Raji (cell line): ENCODE measurements around the gene ATF6B.

ENCODE experiments used
- POLR2A ChIP-seq: IDR thresholded peaks from 2 replicates; pipeline ENCODE4 v1.6.1; 2011; ENCODE audit warnings: low read depth, low read length, control low read depth; ENCODE audit not compliant: insufficient read depth

The ATF6B gene

DNA sequence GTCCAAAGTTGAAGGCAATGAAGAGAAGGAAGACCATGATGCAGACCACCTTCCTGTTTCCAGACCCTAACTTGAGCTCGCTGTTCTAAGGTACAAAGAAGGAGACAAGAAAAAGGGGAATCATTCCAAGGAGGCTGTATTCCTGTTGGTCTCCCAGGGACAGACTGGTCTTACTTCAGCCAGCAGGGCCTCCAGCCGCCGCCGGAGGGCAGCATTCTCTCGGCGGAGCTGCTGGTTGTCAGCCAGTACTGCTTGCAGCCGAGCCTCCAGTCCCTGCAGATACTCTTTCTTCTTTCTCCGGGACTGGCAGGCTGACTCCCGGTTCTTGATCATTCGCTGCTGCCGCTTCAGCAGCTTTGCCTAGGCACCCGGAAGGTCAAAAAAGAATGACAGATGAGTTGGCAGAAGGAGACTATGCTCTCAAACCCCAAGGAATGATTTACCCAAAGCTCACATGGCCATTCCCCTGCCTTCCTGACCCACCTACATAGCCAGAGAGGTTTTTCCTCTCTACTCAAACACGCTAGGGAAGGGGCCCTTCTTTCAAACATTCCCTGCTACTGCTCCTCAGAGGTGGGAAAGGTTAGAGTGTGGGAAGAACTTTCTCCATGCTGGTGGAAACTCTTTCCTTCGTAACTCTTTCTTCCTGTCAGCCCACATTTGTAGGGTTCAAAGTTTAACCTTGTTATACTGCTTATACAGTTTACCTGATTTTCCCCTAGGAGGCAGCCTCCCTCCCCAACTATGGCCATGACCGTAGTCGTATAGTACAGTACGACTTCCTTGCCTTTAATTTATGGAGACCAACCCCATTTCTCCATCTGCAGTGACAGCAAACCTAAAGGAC, 9.0 kb downstream of the ATF6B start:
- no peak for TF ChIP-seq POLR2A

- TF ChIP-seq POLR2A, result no peak
Measured at GRCh38 chr6:32117461-32117860, 10.6 kb downstream of the ATF6B start.

DNA sequence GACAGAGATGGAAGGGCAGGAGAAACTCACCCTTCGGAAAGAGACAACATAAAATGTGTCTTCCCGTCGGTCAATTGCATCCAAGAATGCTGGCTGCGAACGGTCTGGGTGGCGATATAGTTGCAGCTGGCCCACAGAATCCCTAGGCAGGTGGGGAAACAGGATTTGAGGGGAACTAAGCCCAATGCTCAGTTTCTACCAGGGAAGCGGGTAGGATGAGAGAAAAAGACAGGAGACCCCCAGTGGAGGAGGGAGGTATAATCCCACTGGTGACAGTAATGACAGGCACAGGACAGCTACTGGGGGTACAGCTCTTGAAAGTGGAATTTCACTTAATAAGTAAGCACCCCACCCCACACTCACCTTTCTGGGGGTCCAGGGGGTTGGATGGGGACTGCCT, 11.4 kb downstream of the ATF6B start:
- no peak for TF ChIP-seq POLR2A

- no peak for TF ChIP-seq POLR2A
Measured at GRCh38 chr6:32115623-32116022, 12.4 kb downstream of the ATF6B start.

- no peak for TF ChIP-seq POLR2A
Measured at GRCh38 chr6:32114796-32115195, 13.2 kb downstream of the ATF6B start.

DNA sequence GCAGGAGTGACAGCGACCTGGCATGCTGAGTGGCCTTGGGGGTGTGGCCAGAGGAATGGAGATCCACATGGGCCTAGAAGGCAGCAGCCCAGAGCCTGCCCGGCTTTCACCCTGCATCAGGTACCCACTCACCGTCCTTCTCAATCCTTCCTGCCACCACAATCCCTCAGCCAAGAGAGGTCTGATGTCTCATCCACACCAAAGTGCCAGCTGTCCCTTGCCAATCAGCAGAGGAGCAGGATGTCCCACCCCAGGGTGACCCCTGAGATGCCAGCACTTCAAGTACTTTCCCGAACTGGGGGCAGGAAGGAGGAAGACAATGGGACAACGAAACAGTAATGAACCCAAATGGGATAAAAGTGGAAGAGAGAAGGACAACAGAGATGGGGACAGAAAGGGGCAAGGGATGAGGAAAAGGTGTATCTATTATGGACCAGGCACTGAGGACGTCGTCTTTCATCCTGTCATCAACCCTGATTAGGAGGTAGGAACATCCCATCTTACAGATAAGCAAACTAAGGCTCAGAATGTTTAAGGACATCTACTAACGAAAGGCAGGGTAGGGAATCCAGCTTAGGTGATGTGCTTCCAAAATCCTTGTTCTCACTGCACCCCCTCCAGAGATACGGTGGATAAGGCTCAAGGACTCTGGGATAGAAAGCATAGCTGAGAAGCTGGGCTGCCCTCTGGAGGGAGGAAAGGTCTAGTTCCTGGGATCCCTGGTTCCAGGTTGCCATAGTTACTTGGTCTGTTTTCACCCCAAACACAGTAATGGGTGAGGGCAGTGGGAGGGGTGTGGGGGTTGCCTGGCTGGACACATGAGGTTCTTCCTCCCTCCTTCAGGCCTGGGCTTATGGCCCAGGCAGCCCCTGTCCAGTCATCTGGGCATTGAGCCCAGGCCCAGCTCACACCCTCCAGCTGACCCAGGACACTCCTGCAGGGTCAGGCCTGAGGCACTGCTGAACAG, 14.4 kb downstream of the ATF6B start:
- no peak for TF ChIP-seq POLR2A

- no peak for TF ChIP-seq POLR2A
Measured at GRCh38 chr6:32112431-32112980, 15.5 kb downstream of the ATF6B start.

GRCh38 chr6:32111424-32112066, 16.5 kb downstream of the ATF6B start:
- TF ChIP-seq POLR2A, result no peak

- TF ChIP-seq POLR2A, result no peak
Measured at GRCh38 chr6:32110632-32111031, 17.4 kb downstream of the ATF6B start.

DNA sequence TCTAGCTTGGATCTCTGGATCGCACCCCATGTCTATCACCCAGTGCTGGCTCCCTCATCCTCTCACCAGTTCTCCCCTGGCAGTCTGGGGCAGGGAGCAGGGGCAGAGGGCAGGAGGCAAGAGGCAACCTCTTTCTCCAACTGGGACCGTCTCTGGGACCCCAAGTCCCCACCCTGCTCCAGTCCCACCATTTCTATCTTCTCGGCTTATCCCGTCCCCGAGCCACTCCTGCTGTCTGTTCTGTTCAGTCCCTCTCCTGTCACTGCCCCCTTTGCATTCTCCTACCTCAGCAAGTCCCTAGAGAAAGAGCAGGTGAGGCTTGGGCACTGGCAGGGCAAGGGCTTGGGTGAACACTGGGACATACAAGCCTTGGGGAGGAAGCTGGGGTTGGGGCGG, 18.3 kb downstream of the ATF6B start:
- TF ChIP-seq POLR2A, result no peak

DNA sequence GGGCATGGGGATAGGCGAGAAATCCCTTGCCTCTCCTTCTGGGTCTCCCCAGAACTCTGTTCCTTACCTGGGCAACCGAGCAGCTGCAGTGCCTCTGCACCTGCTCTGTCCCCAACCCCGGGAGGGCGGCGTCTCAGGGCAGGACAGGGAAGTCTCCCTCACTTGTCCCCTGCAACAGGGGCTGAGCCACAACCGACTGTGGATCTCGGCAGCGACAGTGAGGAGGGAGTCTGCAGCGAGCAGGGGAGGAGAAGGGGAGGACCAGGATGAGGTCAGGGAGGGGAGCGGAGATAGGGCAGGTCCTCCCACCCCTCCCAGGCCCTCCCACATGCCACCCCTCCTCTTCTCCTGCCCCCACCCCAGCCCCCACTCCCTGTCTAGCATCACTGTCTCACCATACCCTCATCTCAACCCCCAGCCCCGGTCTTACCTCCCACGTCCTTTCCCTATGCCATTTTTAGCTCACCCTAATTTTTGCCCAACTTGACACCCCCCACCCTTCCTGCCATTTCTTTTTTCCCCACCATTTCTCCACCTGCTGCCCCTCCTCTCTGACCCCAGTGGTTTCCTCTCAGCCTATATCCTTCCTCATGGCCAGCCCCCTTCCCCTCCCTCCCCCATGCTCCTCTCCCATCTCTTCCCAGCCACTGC, 18.8 kb downstream of the ATF6B start, which contains the start of gene TNXB:
TNXB (minus strand) TSS at position 225 of the 651 bp plus-strand sequence. CDS start 11,140 bp downstream, outside the sequence.
- TF ChIP-seq POLR2A, result no peak

DNA sequence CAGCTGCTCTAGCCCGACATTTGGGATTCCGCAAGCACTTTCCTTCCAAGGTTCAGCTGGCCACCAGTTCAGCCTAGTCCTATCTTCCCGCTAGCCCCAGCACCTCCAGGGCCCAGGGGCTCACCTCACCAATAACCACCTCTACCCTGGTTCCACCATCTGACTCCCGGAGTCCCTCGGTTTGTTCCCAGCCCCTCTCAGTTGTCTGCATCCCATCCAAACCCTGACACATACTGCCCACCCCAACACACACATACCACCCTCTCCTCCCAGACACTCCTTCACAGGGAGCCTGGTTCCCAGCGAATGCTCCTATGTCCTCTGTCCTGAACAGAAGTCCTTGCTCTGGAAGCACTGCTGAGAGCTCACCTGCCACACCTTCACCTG, 19.3 kb downstream of the ATF6B start:
- no peak for TF ChIP-seq POLR2A

GRCh38 chr6:32108094-32108627, 19.9 kb downstream of the ATF6B start:
- no peak for TF ChIP-seq POLR2A

GRCh38 chr6:32107406-32107805, 20.6 kb downstream of the ATF6B start:
- no peak for TF ChIP-seq POLR2A
